T-helper 2 cell treated with Interferon-gamma antibody and Interleukin-4, amounts not matched to agents 100 ng/mL and 5 ng/mL, for 36 hours (primary cell): ENCODE data around the gene NTN4. TPM values are rescaled to one million over a fixed set of nuclear protein-coding genes. Genes with fewer than 3 reads are reported as not detected.
"Not testable (repeated sequence)": the region's sequence is repeated elsewhere in the genome, so short reads cannot be mapped to it uniquely, and the experiment has no call there.

Experiments
- intact Hi-C: fragments of 100-400 bp; cut with micrococcal nuclease; formaldehyde crosslinking; loops from one replicate; pipeline ENCODE4 v1.15.1; 2023
- total RNA-seq: library from RNA; stranded (reverse); gene quantifications from 2 replicates; pipeline ENCODE4 v1.2.3, GENCODE V29; 2022

Gene NTN4
- total RNA-seq, 1 donor from 2014 or later, result not detected

- intact Hi-C loops, result no loop called here
Observed at GRCh38 chr12:95626854-95627253, 163.7 kb downstream of the NTN4 start.

DNA sequence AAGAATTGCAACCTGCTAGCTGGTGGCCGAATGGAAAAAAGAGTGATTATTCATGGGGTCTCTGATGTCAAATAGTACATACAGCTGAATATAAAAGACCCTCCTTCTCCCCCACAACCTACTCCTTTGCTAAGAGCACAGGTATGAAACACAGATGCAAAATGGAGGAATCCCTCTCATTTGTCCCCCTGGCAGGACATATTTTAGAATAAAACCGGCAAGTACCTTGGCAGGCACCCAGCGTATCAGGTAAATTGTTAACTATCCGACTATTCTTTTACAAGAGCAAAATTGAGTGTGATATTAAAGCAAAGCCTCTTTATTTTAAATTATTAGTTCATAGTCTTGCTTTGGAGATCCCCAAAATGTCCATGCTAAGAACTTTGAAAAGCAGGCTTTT lies 165.6 kb downstream of the NTN4 start:
- intact Hi-C loops, result no loop called here

GRCh38 chr12:95624589-95624988 lies 166.0 kb downstream of the NTN4 start:
- intact Hi-C loops, result no loop called here

- intact Hi-C loops, result no loop called here
Observed at GRCh38 chr12:95623554-95624170, 166.9 kb downstream of the NTN4 start.

- intact Hi-C loops, result no loop called here
Observed at GRCh38 chr12:95622879-95623278, 167.7 kb downstream of the NTN4 start.

DNA sequence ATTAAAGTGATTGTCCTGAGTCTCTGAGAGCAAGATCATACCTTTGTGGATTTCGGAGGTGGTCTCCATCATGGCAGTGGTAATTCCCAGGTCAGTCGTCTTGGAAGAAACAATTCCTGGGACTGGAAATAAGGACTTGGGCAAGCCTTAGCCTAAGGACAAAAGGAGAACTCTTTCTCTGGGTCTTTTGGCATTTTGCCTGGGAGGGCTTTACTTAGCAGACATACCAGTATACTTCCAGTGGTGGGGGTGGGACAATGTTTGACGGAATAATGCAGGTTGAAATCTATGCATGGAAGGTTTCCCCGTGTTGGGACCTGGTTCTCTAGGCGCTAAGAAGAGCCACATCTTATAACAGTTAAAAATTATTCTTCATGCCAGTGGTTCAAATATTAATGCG lies 168.8 kb downstream of the NTN4 start:
- intact Hi-C loops, result no loop called here

- intact Hi-C loops, result no loop called here
Observed at GRCh38 chr12:95620171-95620570, 170.4 kb downstream of the NTN4 start.

GRCh38 chr12:95616470-95616869 lies 174.1 kb downstream of the NTN4 start:
- intact Hi-C loops, result not testable (repeated sequence)

DNA sequence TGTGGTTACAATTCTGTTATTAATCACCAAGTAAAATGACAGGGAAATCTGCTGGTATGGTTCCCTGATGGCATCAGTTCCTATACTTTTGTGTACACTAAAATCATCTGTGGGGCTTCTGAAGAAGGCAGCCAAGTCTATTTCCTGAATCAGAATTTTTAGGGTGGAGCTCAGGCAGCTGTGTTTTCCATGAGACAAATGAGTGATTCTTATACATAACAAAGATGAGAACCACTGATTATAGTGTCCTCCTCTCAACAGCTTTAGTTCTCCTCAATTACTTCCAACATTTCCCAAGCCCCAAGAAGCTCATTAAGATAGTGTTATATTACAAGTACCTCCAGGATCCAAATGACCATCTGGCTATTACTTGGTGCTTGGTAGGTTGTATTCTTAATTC lies 174.8 kb downstream of the NTN4 start:
- intact Hi-C loops, result no loop called here

GRCh38 chr12:95614390-95614982 lies 176.1 kb downstream of the NTN4 start:
- intact Hi-C loops, result no loop called here

- intact Hi-C loops, result no loop called here
Observed at GRCh38 chr12:95613021-95613420, 177.5 kb downstream of the NTN4 start.

DNA sequence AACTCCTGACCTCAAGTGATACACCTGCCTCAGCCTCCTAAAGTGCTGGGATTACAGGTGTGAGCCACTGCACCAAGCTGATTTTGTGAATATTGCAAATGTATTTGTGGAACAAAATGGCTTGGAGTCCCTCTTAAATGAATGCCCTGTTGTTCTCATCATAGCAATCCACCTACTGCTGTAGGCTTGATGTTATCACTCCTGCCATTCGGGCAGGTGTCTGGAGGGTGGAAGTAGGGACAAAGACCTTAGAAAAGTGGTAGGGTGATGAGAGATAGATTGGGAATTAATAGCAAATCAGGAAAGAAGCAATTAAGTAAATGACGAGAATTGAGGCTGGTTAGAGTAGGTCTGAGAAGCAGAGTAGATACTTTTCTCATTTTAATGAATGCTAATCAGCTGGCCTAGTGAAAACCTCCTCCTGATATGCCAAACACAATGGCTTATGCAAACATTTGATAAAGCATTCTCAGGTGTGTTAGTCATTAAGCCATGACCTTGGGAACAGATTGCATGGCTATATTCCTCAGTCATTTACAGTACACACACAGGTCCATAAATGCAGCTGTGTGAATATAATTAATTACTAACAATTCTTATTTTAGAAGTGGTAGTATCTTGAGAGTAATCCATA lies 178.8 kb downstream of the NTN4 start:
- intact Hi-C loops, result no loop called here

DNA sequence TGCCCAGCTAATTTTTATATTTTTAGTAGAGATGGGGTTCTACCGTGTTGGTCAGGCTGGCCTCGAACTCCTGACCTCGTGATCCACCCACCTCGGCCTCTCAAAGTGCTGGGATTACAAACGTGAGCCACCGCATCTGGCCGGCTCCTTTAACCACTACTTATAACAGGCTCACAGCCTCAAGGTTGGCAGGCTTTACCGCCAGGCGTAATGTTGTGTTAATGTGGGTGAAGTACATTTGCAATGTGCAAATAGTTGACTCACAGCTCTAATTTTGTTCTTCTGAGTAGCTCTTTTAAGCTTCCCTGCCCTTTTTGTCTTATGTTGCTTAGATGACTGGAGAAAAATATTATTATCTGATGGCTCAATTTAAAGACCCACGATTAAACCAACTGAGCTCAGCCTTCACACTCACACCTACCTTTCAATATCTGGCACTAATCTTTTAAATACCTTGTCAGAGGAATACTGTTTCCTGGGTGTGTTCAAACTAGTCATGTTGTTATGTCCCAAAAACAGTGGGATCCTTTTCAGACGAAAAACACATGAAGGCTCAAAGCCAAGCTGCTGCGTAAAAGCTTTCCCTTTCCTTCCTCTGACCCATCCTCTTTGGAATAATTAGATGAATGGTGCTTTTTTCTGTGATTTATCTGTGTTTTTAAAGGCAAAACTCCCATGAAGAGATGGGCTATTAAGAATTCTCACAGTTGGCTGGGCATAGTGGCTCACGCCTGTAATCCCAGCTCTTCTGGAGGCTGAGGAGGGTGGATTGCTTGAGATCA lies 182.1 kb downstream of the NTN4 start:
- intact Hi-C loops, result no loop called here

Other genes with a start within 250 kb of the NTN4 start
- 2.9 and 4.9 TPM in 2 replicates for gene USP44, start 239.3 kb downstream of the NTN4 start, total RNA-seq
- 47.2 and 50.5 TPM in 2 replicates for gene SNRPF, start 68.2 kb upstream of the NTN4 start, total RNA-seq
- 0.09 and 0.14 TPM in 2 replicates for gene CCDC38, start 151.8 kb upstream of the NTN4 start, total RNA-seq
- 0.52 and 0.86 TPM in 2 replicates for gene AMDHD1, start 152.6 kb upstream of the NTN4 start, total RNA-seq
- 0.41 and 0.64 TPM in 2 replicates for gene HAL, start 205.6 kb upstream of the NTN4 start, total RNA-seq
- gene LTA4H, start 244.8 kb upstream of the NTN4 start, total RNA-seq, result 47.5 and 51.4 TPM in 2 replicates